CD4-positive, CD25-positive, alpha-beta regulatory T cell (primary cell): ENCODE data around the gene MAP2. TPM values are rescaled to one million over a fixed set of nuclear protein-coding genes. Genes with fewer than 3 reads are reported as not detected.

Experiments used
- ATAC-seq, 2 donors: fragments of 150-1000 bp; cut with Tn5 transposase; one replicate each; pipeline ENCODE4 v1.10.0; 2021; ENCODE audit warnings: low read depth in 2 of 2, moderate number of reproducible peaks in 2 of 2, moderate library complexity in 1 of 2
- DNase-seq, 3 donors: peaks; one replicate each; pipeline versions ENCODE4 v3.0.0 to v3.0.0-alpha.2; 2012 to 2022; ENCODE audit warnings: mixed read lengths in 1 of 3
- H3K27ac ChIP-seq: one replicate; pipeline ENCODE4 v1.7.0; 2013; ENCODE audit warnings: mild to moderate bottlenecking, low read length; ENCODE audit not compliant: insufficient read depth, poor library complexity, severe bottlenecking
- H3K27me3 ChIP-seq: one replicate; pipeline ENCODE4 v1.7.0; 2013; ENCODE audit warnings: low read length; ENCODE audit not compliant: control insufficient read depth, insufficient read depth
- H3K36me3 ChIP-seq: one replicate; pipeline ENCODE4 v1.7.0; 2013; ENCODE audit warnings: mild to moderate bottlenecking, low read length, moderate library complexity; ENCODE audit not compliant: control insufficient read depth, insufficient read depth
- H3K4me1 ChIP-seq: 2 replicates; pipeline ENCODE4 v1.7.0; 2013; ENCODE audit warnings: mild to moderate bottlenecking, low read length; ENCODE audit not compliant: insufficient read depth, control insufficient read depth, poor library complexity, severe bottlenecking
- H3K4me3 ChIP-seq: one replicate; pipeline ENCODE4 v1.7.0; 2013; ENCODE audit warnings: low read depth, mild to moderate bottlenecking, low read length, moderate library complexity
- H3K9me3 ChIP-seq, 2 experiments: 1 replicate in 1 of 2; 2 replicates in 1 of 2; pipeline ENCODE4 v1.7.0; 2013; ENCODE audit warnings: low read length in 2 of 2, mild to moderate bottlenecking in 1 of 2, moderate library complexity in 1 of 2; ENCODE audit not compliant: control insufficient read depth in 2 of 2
- H3K27ac Mint-ChIP-seq, 3 donors: one replicate each; pipeline ENCODE4 v1.8.0; 2020 to 2022; ENCODE audit warnings: mild to moderate bottlenecking in 3 of 3, mixed read lengths in 3 of 3, moderate library complexity in 2 of 3
- H3K27me3 Mint-ChIP-seq: one replicate; pipeline ENCODE4 v1.8.0; 2022; ENCODE audit warnings: mild to moderate bottlenecking, mixed read lengths
- H3K36me3 Mint-ChIP-seq: one replicate; pipeline ENCODE4 v1.8.0; 2020; ENCODE audit warnings: mixed read lengths
- H3K4me1 Mint-ChIP-seq, 4 donors: one replicate each; pipeline ENCODE4 v1.8.0; 2020 to 2022; ENCODE audit warnings: mixed read lengths in 4 of 4, mild to moderate bottlenecking in 1 of 4
- H3K4me3 Mint-ChIP-seq, 4 donors: one replicate each; pipeline ENCODE4 v1.8.0; 2020 to 2022; ENCODE audit warnings: mild to moderate bottlenecking in 4 of 4, mixed read lengths in 4 of 4, moderate library complexity in 3 of 4
- H3K9me3 Mint-ChIP-seq, 7 donors: one replicate each; pipeline ENCODE4 v1.8.0; 2020 to 2022; ENCODE audit warnings: mixed read lengths in 7 of 7, mild to moderate bottlenecking in 3 of 7, moderate library complexity in 2 of 7
- polyA plus RNA-seq, 4 donors: library from polyadenylated mRNA; unstranded; fragments of 300-500 nt; fragmentation: Illumina TruSeq; gene quantifications; one replicate each; pipeline ENCODE4 v1.2.3, GENCODE V29; 2021
- total RNA-seq: library from RNA; stranded (reverse); gene quantifications from one replicate; pipeline ENCODE4 v1.2.3, GENCODE V29; 2022

MAP2 gene
- total and polyA plus RNA-seq, 5 donors from 2014 or later = 0.16 to 1.1 TPM; not detected in 3

GRCh38 chr2:209411296-209411695, 12.6 kb upstream of the MAP2 start:
- Mint-ChIP-seq H3K36me3 (no peaks in the 10 kb centered on the region), H3K27ac (no peak overlapping the region), H3K4me3 (no peak overlapping the region), H3K4me1 (no peaks in the 10 kb centered on the region), H3K27me3 (no peaks in the 10 kb centered on the region), H3K9me3 (peaks cover 0 to 12% (median 3%) of the 10 kb centered on the region in 7 donors)
- Histone ChIP-seq H3K36me3 (no peaks in the 10 kb centered on the region), H3K4me1 (no peaks in the 10 kb centered on the region), H3K9me3 (no peaks in the 10 kb centered on the region), H3K27ac (no peak overlapping the region), H3K4me3 (no peak overlapping the region), H3K27me3 (no peaks in the 10 kb centered on the region)
- DNase-seq (no peak), ATAC-seq (no peak)

- Histone ChIP-seq H3K27me3 (no peaks in the 10 kb centered on the region), H3K27ac (no peak overlapping the region), H3K9me3 (no peaks in the 10 kb centered on the region), H3K36me3 (no peaks in the 10 kb centered on the region), H3K4me1 (no peaks in the 10 kb centered on the region), H3K4me3 (no peak overlapping the region)
- no peak for ATAC-seq
- H3K27me3 Mint-ChIP-seq = no peaks in the 10 kb centered on the region
- H3K4me3 Mint-ChIP-seq = no peak overlapping the region
- H3K27ac Mint-ChIP-seq = no peak overlapping the region
- no peak for DNase-seq
- H3K4me1 Mint-ChIP-seq = no peaks in the 10 kb centered on the region
- peaks cover 0 to 12% (median 3%) of the 10 kb centered on the region in 7 donors for H3K9me3 Mint-ChIP-seq
- H3K36me3 Mint-ChIP-seq = no peaks in the 10 kb centered on the region
Observed at GRCh38 chr2:209411718-209412117, 12.1 kb upstream of the MAP2 start.

GRCh38 chr2:209413311-209414014, 10.4 kb upstream of the MAP2 start:
- Mint-ChIP-seq H3K4me1 (no peaks in the 10 kb centered on the region), H3K9me3 (peaks cover 0 to 12% (median 3%) of the 10 kb centered on the region in 7 donors), H3K27ac (no peak overlapping the region), H3K27me3 (no peaks in the 10 kb centered on the region), H3K36me3 (no peaks in the 10 kb centered on the region), H3K4me3 (no peak overlapping the region)
- Histone ChIP-seq H3K4me1 (no peaks in the 10 kb centered on the region), H3K9me3 (no peaks in the 10 kb centered on the region), H3K4me3 (no peak overlapping the region), H3K27me3 (no peaks in the 10 kb centered on the region), H3K36me3 (no peaks in the 10 kb centered on the region), H3K27ac (no peak overlapping the region)
- no peak for ATAC-seq
- DNase-seq = no peak

- no peaks in the 10 kb centered on the region for H3K27me3 Mint-ChIP-seq
- peaks cover 0 to 12% (median 4%) of the 10 kb centered on the region in 7 donors for H3K9me3 Mint-ChIP-seq
- no peaks in the 10 kb centered on the region for H3K36me3 ChIP-seq
- H3K27ac Mint-ChIP-seq = no peak overlapping the region
- no peaks in the 10 kb centered on the region for H3K4me1 Mint-ChIP-seq
- H3K27me3 ChIP-seq = no peaks in the 10 kb centered on the region
- no peak for DNase-seq
- no peak for ATAC-seq
- H3K4me3 Mint-ChIP-seq = no peak overlapping the region
- H3K4me3 ChIP-seq = no peak overlapping the region
- H3K36me3 Mint-ChIP-seq = no peaks in the 10 kb centered on the region
- no peaks in the 10 kb centered on the region for H3K9me3 ChIP-seq
- no peak overlapping the region for H3K27ac ChIP-seq
- no peaks in the 10 kb centered on the region for H3K4me1 ChIP-seq
Observed at GRCh38 chr2:209416913-209417312, 6.9 kb upstream of the MAP2 start.

GRCh38 chr2:209422191-209422754, 1.6 kb upstream of the MAP2 start:
- Mint-ChIP-seq H3K4me1 (peaks cover 5 to 16% (median 12%) of the 10 kb centered on the region in 4 donors), H3K36me3 (no peaks in the 10 kb centered on the region)

GRCh38 chr2:209424199-209424701, 403 bp downstream of the MAP2 start:
- H3K9me3 Mint-ChIP-seq = no peaks in the 10 kb centered on the region
- H3K4me3 Mint-ChIP-seq = peak overlapping the region; percentile 60 to 81 (median 67)
- no peak overlapping the region for H3K27ac Mint-ChIP-seq
- ATAC-seq (peak in 1 of 2 donors; percentile 15), DNase-seq (no peak)
- Histone ChIP-seq H3K27ac (no peak overlapping the region), H3K27me3 (peaks cover 7% of the 10 kb centered on the region), H3K9me3 (no peaks in the 10 kb centered on the region), H3K4me1 (peaks cover 5% of the 10 kb centered on the region), H3K36me3 (no peaks in the 10 kb centered on the region), H3K4me3 (no peak overlapping the region)
- peaks cover 28% of the 10 kb centered on the region for H3K27me3 Mint-ChIP-seq
- H3K36me3 Mint-ChIP-seq = no peaks in the 10 kb centered on the region
- peaks cover 5 to 16% (median 12%) of the 10 kb centered on the region in 4 donors for H3K4me1 Mint-ChIP-seq

More at GRCh38 chr2:209422191-209422754, 1.6 kb upstream of the MAP2 start:
- Histone ChIP-seq H3K4me1 (peaks cover 5% of the 10 kb centered on the region), H3K27ac (no peak overlapping the region), H3K4me3 (no peak overlapping the region), H3K9me3 (no peaks in the 10 kb centered on the region), H3K27me3 (peaks cover 7% of the 10 kb centered on the region), H3K36me3 (no peaks in the 10 kb centered on the region)
- ATAC-seq (no peak), DNase-seq (no peak)
- H3K27ac Mint-ChIP-seq = peak overlapping the region in 1 of 3 donors; percentile 64
- no peak overlapping the region for H3K4me3 Mint-ChIP-seq
- H3K27me3 Mint-ChIP-seq = peaks cover 28% of the 10 kb centered on the region
- peaks cover 0 to 2% (median 0%) of the 10 kb centered on the region in 7 donors for H3K9me3 Mint-ChIP-seq

- ATAC-seq (no peak), DNase-seq (no peak)
- H3K4me3 Mint-ChIP-seq = peak overlapping the region; percentile 60 to 73 (median 64)
- H3K4me1 Mint-ChIP-seq = peaks cover 5 to 16% (median 12%) of the 10 kb centered on the region in 4 donors
- H3K27me3 Mint-ChIP-seq = peaks cover 28% of the 10 kb centered on the region
- Histone ChIP-seq H3K9me3 (no peaks in the 10 kb centered on the region), H3K4me3 (no peak overlapping the region), H3K36me3 (no peaks in the 10 kb centered on the region), H3K27me3 (peaks cover 7% of the 10 kb centered on the region), H3K27ac (no peak overlapping the region), H3K4me1 (peaks cover 5% of the 10 kb centered on the region)
- H3K9me3 Mint-ChIP-seq = no peaks in the 10 kb centered on the region
- H3K27ac Mint-ChIP-seq = no peak overlapping the region
- H3K36me3 Mint-ChIP-seq = no peaks in the 10 kb centered on the region
Observed at GRCh38 chr2:209424781-209425470, 1.1 kb downstream of the MAP2 start.
